ENCODE results near the gene SMARCAD1. TPM values are rescaled to one million over a fixed set of nuclear protein-coding genes. Genes with fewer than 3 reads are reported as not detected.

Gene SMARCAD1
- total and polyA plus RNA-seq, 9 of the 15 experiments (the other 6 are each of a cell fraction or from before 2014, with no cell fraction given), result 11.2 to 52.2 (median 34.6) TPM

- Histone ChIP-seq H3K9me3 (replicated peaks; ENCODE audit: control insufficient read depth, insufficient read depth, low read depth, low read length) (no peaks in the 10 kb centered on the region), H2AFZ (ENCODE audit: low read depth, low read length) (no peak overlapping the region), H3K27ac (ENCODE audit: extremely low read depth, low read depth, low read length) (no peak overlapping the region), H3K4me2 (ENCODE audit: insufficient read depth, low read length) (no peak overlapping the region), H3K36me3 (ENCODE audit: control insufficient read depth, insufficient read depth, low read length) (peaks cover 67% of the 10 kb centered on the region), H3K9me1 (ENCODE audit: control insufficient read depth, insufficient read depth, low read length) (no peaks in the 10 kb centered on the region), H3K4me3 (no peak overlapping the region), H3K27me3 (ENCODE audit: control insufficient read depth in 2 of 2, insufficient read depth in 2 of 2, low read length in 2 of 2) (no peaks in the 10 kb centered on the region), H4K20me1 (replicated peaks; ENCODE audit: control insufficient read depth, insufficient read depth, low read length) (no peaks in the 10 kb centered on the region), H3K4me1 (replicated peaks in 1 of 2; ENCODE audit: control insufficient read depth in 2 of 2, insufficient read depth in 2 of 2, low read length in 2 of 2) (no peaks in the 10 kb centered on the region), H3K79me2 (ENCODE audit: control insufficient read depth, insufficient read depth, low read length) (no peaks in the 10 kb centered on the region), H3K9ac (ENCODE audit: insufficient read depth in 1 of 2, low read depth in 2 of 2, low read length in 2 of 2) (no peak overlapping the region)
- no peak for FAIRE-seq
- ATAC-seq, result no peak
- CTCF ChIA-PET (ENCODE audit: low intra/inter-chr PET ratio), result no interaction called here
- POLR2A ChIA-PET, result no interaction called here
- WGBS (ENCODE audit: insufficient coverage, low coverage, missing lambda C conversion rate), result 93% methylated on average over 1 of the region's 2 CpGs
- in situ Hi-C loops (cut with MboI), result no loop called here
- no TSS peak for BruUV-seq (replicated peaks)
- TF ChIP-seq ETV5 (CRISPR knock-in tag; IDR thresholded peaks at IDR 0.05; ENCODE audit: low read depth), result no peak
- no peak for TF ChIP-seq RFX5 (IDR thresholded peaks at IDR 0.05; ENCODE audit: low read depth, low read length)
- no peak for TF ChIP-seq EP400 (IDR thresholded peaks at IDR 0.05)
- no peak for TF ChIP-seq KHSRP (IDR thresholded peaks at IDR 0.05)
- no peak for TF ChIP-seq POLR2H (tag; IDR thresholded peaks at IDR 0.05; ENCODE audit: low read depth)
- no peak for DNase-seq (ENCODE audit: extremely low read depth in 1 of 4, low spot score in 3 of 4)
- intact Hi-C loops (cut with micrococcal nuclease), result no loop called here
Measured at GRCh38 chr4:94271248-94271647, 63.6 kb downstream of the SMARCAD1 start.

GRCh38 chr4:94274912-94275311, 67.2 kb downstream of the SMARCAD1 start:
- BruUV-seq (replicated peaks), result no TSS peak
- in situ Hi-C loops (cut with MboI), result no loop called here
- no peak for FAIRE-seq

More at GRCh38 chr4:94274912-94275311, 67.2 kb downstream of the SMARCAD1 start:
- no peaks in the 10 kb centered on the region for H3K9me3 ChIP-seq (replicated peaks; ENCODE audit: control insufficient read depth, insufficient read depth, low read depth, low read length)
- no peaks in the 10 kb centered on the region for H3K79me2 ChIP-seq (ENCODE audit: control insufficient read depth, insufficient read depth, low read length)
- H3K9ac ChIP-seq (ENCODE audit: insufficient read depth in 1 of 2, low read depth in 2 of 2, low read length in 2 of 2), result no peak overlapping the region
- H3K4me3 ChIP-seq, result no peak overlapping the region
- peaks cover 78% of the 10 kb centered on the region for H3K36me3 ChIP-seq (ENCODE audit: control insufficient read depth, insufficient read depth, low read length)
- H3K27ac ChIP-seq (ENCODE audit: extremely low read depth, low read depth, low read length), result no peak overlapping the region
- 93% methylated on average over 3 of the region's 3 CpGs for WGBS (ENCODE audit: insufficient coverage, low coverage, missing lambda C conversion rate)
- no peaks in the 10 kb centered on the region for H3K27me3 ChIP-seq (ENCODE audit: control insufficient read depth in 2 of 2, insufficient read depth in 2 of 2, low read length in 2 of 2)
- no peak overlapping the region for H3K4me2 ChIP-seq (ENCODE audit: insufficient read depth, low read length)
- DNase-seq (ENCODE audit: extremely low read depth in 1 of 4, low spot score in 3 of 4), result no peak
- no peaks in the 10 kb centered on the region for H3K9me1 ChIP-seq (ENCODE audit: control insufficient read depth, insufficient read depth, low read length)
- ATAC-seq, result no peak
- no peak overlapping the region for H2AFZ ChIP-seq (ENCODE audit: low read depth, low read length)
- H4K20me1 ChIP-seq (replicated peaks; ENCODE audit: control insufficient read depth, insufficient read depth, low read length), result no peaks in the 10 kb centered on the region
- CTCF ChIA-PET (ENCODE audit: low intra/inter-chr PET ratio), result no interaction called here
- H3K4me1 ChIP-seq (replicated peaks in 1 of 2; ENCODE audit: control insufficient read depth in 2 of 2, insufficient read depth in 2 of 2, low read length in 2 of 2), result no peaks in the 10 kb centered on the region
- intact Hi-C loops (cut with micrococcal nuclease), result no loop called here
- no peak for TF ChIP-seq TFAM (CRISPR knock-in tag; conservative IDR thresholded peaks at IDR 0.05)
- no peak for TF ChIP-seq THAP7 (CRISPR knock-in tag; IDR thresholded peaks at IDR 0.05)
- no peak for TF ChIP-seq C11orf30 (IDR thresholded peaks at IDR 0.05; ENCODE audit: low read depth)
- no peak for TF ChIP-seq KLF16 (IDR thresholded peaks at IDR 0.05)
- POLR2A ChIA-PET, result no interaction called here

Measured in K562 (cell line).